Measurements from ENCODE around the gene RREB1. TPM values are rescaled to one million over a fixed set of nuclear protein-coding genes. Genes with fewer than 3 reads are reported as not detected.
"Not testable (repeated sequence)": the region's sequence is repeated elsewhere in the genome, so short reads cannot be mapped to it uniquely, and the experiment has no call there.

Gene RREB1
- total and polyA plus RNA-seq, 4 donors = 3.5 to 44.7 (median 17.8) TPM

GRCh38 chr6:7261852-7262461, 154.2 kb downstream of the RREB1 start:
- 51 to 53% methylated on average over 12 to 13 of the region's 13 CpGs for WGBS, 2 donors
- H3K27ac ChIP-seq (ENCODE audit: low read depth in 1 of 2, low read length in 2 of 2) = no peak overlapping the region
- peaks cover 1% of the 10 kb centered on the region for H3K9me3 ChIP-seq (ENCODE audit: control insufficient read depth, low read length)
- H3K27me3 ChIP-seq (ENCODE audit: control insufficient read depth in 1 of 2, insufficient read depth in 2 of 2, low read length in 1 of 2) = no peaks in the 10 kb centered on the region
- DNase-seq (peak; percentile 52 to 68), ATAC-seq (ENCODE audit: low FRiP score) (peak; percentile 4)
- peak overlapping the region in 1 of 2 donors; percentile 37 for H3K4me3 ChIP-seq (ENCODE audit: low read length in 2 of 2)
- H3K4me1 ChIP-seq (ENCODE audit: control insufficient read depth in 1 of 2, insufficient read depth in 2 of 2, low read length in 2 of 2) = no peaks in the 10 kb centered on the region
- intact Hi-C loops (cut with DNase I) = no loop called here
- no peaks in the 10 kb centered on the region for H3K36me3 ChIP-seq (ENCODE audit: control insufficient read depth in 1 of 2, insufficient read depth in 2 of 2, low read length in 1 of 2)

DNA sequence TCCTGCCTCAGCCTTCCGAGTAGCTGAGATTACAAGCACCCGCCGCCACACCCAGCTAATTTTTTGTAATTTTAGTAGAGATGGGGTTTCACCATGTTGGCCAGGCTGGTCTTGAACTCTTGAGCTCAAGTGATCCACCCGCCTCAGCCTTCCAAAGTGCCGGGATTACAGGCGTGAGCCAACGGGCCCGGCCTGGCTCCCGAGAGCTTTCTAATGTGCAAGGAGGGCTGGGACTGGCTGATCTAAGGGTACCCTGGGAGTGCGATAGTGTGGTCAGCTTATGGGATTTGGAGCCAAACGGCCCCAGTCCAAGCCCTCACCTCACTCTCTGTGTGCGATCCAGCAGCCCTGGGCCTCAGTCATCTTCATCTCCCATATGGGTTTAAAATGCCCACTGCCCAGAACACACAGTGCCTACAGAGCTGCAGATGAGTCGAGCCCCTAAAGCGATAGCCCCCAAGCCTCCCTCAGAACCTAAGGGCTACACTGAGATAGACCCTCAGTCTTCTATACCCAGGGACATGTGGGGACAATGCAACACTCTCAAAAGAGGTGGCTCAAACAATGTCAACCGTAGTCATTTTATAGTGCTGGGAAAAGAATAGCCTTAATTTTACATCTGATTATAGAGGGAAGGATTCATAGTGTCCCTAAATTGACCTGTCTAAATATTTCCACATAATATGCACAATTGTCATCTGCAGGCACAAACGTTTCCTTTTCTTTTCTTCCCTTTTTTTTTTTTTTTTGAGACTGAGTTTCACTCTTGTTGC, 155.2 kb downstream of the RREB1 start:
- Histone ChIP-seq H3K27me3 (ENCODE audit: control insufficient read depth in 1 of 2, insufficient read depth in 2 of 2, low read length in 1 of 2) (no peaks in the 10 kb centered on the region), H3K36me3 (ENCODE audit: control insufficient read depth in 1 of 2, insufficient read depth in 2 of 2, low read length in 1 of 2) (no peaks in the 10 kb centered on the region), H3K9me3 (ENCODE audit: control insufficient read depth, low read length) (peaks cover 1% of the 10 kb centered on the region), H3K27ac (ENCODE audit: low read depth in 1 of 2, low read length in 2 of 2) (no peak overlapping the region), H3K4me3 (ENCODE audit: low read length in 2 of 2) (no peak overlapping the region), H3K4me1 (ENCODE audit: control insufficient read depth in 1 of 2, insufficient read depth in 2 of 2, low read length in 2 of 2) (no peaks in the 10 kb centered on the region)
- intact Hi-C loops (cut with DNase I) = no loop called here
- peak; percentile 37 to 69 for DNase-seq
- no peak for ATAC-seq (ENCODE audit: low FRiP score)
- 88 to 89% methylated on average over 16 of the region's 16 CpGs for WGBS, 2 donors

DNA sequence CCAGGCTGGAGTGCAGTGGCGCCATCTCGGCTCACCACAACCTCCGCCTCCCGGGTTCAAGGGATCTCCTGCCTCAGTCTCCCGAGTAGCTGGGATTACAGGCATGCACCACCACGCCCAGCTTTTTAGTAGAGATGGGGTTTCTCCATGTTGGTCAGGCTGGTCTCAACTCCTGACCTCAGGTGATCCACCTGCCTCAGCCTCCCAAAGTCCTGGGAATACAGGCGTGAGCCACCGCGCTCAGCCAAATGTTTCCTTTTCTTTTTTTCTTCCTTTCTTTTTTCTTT, 155.7 kb downstream of the RREB1 start:
- not testable (repeated sequence) for H3K27me3 ChIP-seq (ENCODE audit: control insufficient read depth in 1 of 2, insufficient read depth in 2 of 2, low read length in 1 of 2)
- 95 to 97% methylated on average over 9 of the region's 9 CpGs for WGBS, 2 donors

DNA sequence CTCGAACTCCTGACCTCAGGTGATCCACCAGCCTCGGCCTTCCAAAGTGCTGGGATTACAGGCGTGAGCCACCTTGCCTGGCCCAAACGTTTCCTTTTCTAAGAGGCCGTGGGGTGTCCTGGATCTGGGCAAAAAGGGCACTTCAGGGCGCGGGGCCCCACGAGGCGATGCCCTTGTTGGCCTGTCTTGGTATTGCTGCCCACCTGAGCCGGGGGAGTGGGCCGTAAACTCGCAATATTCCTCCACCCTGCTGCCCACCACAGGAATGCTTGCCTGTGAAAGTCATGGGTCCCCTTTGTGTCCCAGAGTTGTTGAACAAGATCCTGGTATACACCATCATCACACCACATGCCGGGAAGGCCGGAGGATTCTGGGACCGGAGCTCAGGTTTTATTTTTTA, 156.3 kb downstream of the RREB1 start:
- no peak for ATAC-seq (ENCODE audit: low FRiP score)
- H3K4me1 ChIP-seq (ENCODE audit: control insufficient read depth in 1 of 2, insufficient read depth in 2 of 2, low read length in 2 of 2) = no peaks in the 10 kb centered on the region
- peak; percentile 38 to 51 for DNase-seq
- H3K27ac ChIP-seq (ENCODE audit: low read depth in 1 of 2, low read length in 2 of 2) = no peak overlapping the region
- H3K36me3 ChIP-seq (ENCODE audit: control insufficient read depth in 1 of 2, insufficient read depth in 2 of 2, low read length in 1 of 2) = no peaks in the 10 kb centered on the region
- no peak overlapping the region for H3K4me3 ChIP-seq (ENCODE audit: low read length in 2 of 2)
- H3K27me3 ChIP-seq (ENCODE audit: control insufficient read depth in 1 of 2, insufficient read depth in 2 of 2, low read length in 1 of 2) = no peaks in the 10 kb centered on the region
- peaks cover 1% of the 10 kb centered on the region for H3K9me3 ChIP-seq (ENCODE audit: control insufficient read depth, low read length)
- intact Hi-C loops (cut with DNase I) = no loop called here
- 92 to 93% methylated on average over 15 of the region's 15 CpGs for WGBS, 2 donors

More for the DNA sequence above, 155.7 kb downstream of the RREB1 start:
- H3K4me1 ChIP-seq (ENCODE audit: control insufficient read depth in 1 of 2, insufficient read depth in 2 of 2, low read length in 2 of 2); H3K4me3 ChIP-seq (ENCODE audit: low read length in 2 of 2); H3K27ac ChIP-seq (ENCODE audit: low read depth in 1 of 2, low read length in 2 of 2); ATAC-seq (ENCODE audit: low FRiP score); intact Hi-C loops (cut with DNase I); H3K9me3 ChIP-seq (ENCODE audit: control insufficient read depth, low read length); H3K36me3 ChIP-seq (ENCODE audit: control insufficient read depth in 1 of 2, insufficient read depth in 2 of 2, low read length in 1 of 2): not testable (repeated sequence)
- DNase-seq = peak; percentile 23 to 34

- DNase-seq (peak in 1 of 2 donors; percentile 28), ATAC-seq (ENCODE audit: low FRiP score) (no peak)
- H3K27ac ChIP-seq (ENCODE audit: low read depth in 1 of 2, low read length in 2 of 2) = no peak overlapping the region
- peaks cover 1% of the 10 kb centered on the region for H3K9me3 ChIP-seq (ENCODE audit: control insufficient read depth, low read length)
- 88 to 89% methylated on average over 17 of the region's 17 CpGs for WGBS, 2 donors
- H3K4me1 ChIP-seq (ENCODE audit: control insufficient read depth in 1 of 2, insufficient read depth in 2 of 2, low read length in 2 of 2) = no peaks in the 10 kb centered on the region
- H3K4me3 ChIP-seq (ENCODE audit: low read length in 2 of 2) = no peak overlapping the region
- H3K36me3 ChIP-seq (ENCODE audit: control insufficient read depth in 1 of 2, insufficient read depth in 2 of 2, low read length in 1 of 2) = no peaks in the 10 kb centered on the region
- intact Hi-C loops (cut with DNase I) = no loop called here
- no peaks in the 10 kb centered on the region for H3K27me3 ChIP-seq (ENCODE audit: control insufficient read depth in 1 of 2, insufficient read depth in 2 of 2, low read length in 1 of 2)
Observed at GRCh38 chr6:7264686-7265384, 157.1 kb downstream of the RREB1 start.

GRCh38 chr6:7265385-7265726, 157.6 kb downstream of the RREB1 start:
- 94 to 99% methylated on average over 7 of the region's 7 CpGs for WGBS, 2 donors
- H3K36me3 ChIP-seq (ENCODE audit: control insufficient read depth in 1 of 2, insufficient read depth in 2 of 2, low read length in 1 of 2); ATAC-seq (ENCODE audit: low FRiP score); H3K4me1 ChIP-seq (ENCODE audit: control insufficient read depth in 1 of 2, insufficient read depth in 2 of 2, low read length in 2 of 2); H3K9me3 ChIP-seq (ENCODE audit: control insufficient read depth, low read length); intact Hi-C loops (cut with DNase I); H3K4me3 ChIP-seq (ENCODE audit: low read length in 2 of 2); H3K27me3 ChIP-seq (ENCODE audit: control insufficient read depth in 1 of 2, insufficient read depth in 2 of 2, low read length in 1 of 2); H3K27ac ChIP-seq (ENCODE audit: low read depth in 1 of 2, low read length in 2 of 2): not testable (repeated sequence)
- DNase-seq = peak in 1 of 2 donors; percentile 10

DNA sequence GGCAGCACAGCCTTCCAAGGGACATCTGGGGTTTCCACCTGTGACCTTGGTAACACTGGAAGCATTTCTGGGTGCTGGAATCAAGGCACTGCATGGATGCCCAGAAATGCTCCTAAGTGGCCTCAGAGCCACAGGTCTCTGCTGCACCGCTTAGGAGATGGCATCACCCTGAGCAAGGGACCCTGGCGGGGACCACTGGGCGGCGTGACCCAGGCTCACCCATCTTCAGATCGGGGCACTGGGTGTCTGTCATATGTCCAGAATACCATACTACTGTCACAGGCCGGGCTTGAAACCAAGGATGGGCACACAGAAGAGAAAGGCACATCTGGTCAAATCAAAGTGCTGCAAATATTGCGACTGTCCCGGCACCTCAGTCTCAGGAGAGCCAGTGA, 159.3 kb downstream of the RREB1 start:
- Histone ChIP-seq H3K27ac (ENCODE audit: low read depth in 1 of 2, low read length in 2 of 2) (no peak overlapping the region), H3K27me3 (ENCODE audit: control insufficient read depth in 1 of 2, insufficient read depth in 2 of 2, low read length in 1 of 2) (no peaks in the 10 kb centered on the region), H3K36me3 (ENCODE audit: control insufficient read depth in 1 of 2, insufficient read depth in 2 of 2, low read length in 1 of 2) (no peaks in the 10 kb centered on the region), H3K4me1 (ENCODE audit: control insufficient read depth in 1 of 2, insufficient read depth in 2 of 2, low read length in 2 of 2) (no peaks in the 10 kb centered on the region), H3K4me3 (ENCODE audit: low read length in 2 of 2) (no peak overlapping the region), H3K9me3 (ENCODE audit: control insufficient read depth, low read length) (peaks cover 1% of the 10 kb centered on the region)
- WGBS, 2 donors = 94 to 98% methylated on average over 8 of the region's 8 CpGs
- ATAC-seq (ENCODE audit: low FRiP score) = no peak
- no peak for DNase-seq
- intact Hi-C loops (cut with DNase I) = no loop called here

GRCh38 chr6:7267466-7268091, 159.8 kb downstream of the RREB1 start:
- Histone ChIP-seq H3K36me3 (ENCODE audit: control insufficient read depth in 1 of 2, insufficient read depth in 2 of 2, low read length in 1 of 2) (no peaks in the 10 kb centered on the region), H3K27ac (ENCODE audit: low read depth in 1 of 2, low read length in 2 of 2) (no peak overlapping the region), H3K27me3 (ENCODE audit: control insufficient read depth in 1 of 2, insufficient read depth in 2 of 2, low read length in 1 of 2) (no peaks in the 10 kb centered on the region), H3K4me3 (ENCODE audit: low read length in 2 of 2) (no peak overlapping the region), H3K4me1 (ENCODE audit: control insufficient read depth in 1 of 2, insufficient read depth in 2 of 2, low read length in 2 of 2) (no peaks in the 10 kb centered on the region), H3K9me3 (ENCODE audit: control insufficient read depth, low read length) (peaks cover 1% of the 10 kb centered on the region)
- ATAC-seq (ENCODE audit: low FRiP score) (peak; percentile 51), DNase-seq (peak; percentile 86)
- WGBS, 2 donors = 44 to 49% methylated on average over 13 of the region's 13 CpGs
- intact Hi-C loops (cut with DNase I) = no loop called here

Data from aorta (tissue), 5 donors.